Breast epithelium (tissue), 3 donors: ENCODE results near the gene PARVA.

ENCODE experiments used
- CTCF ChIP-seq, 3 donors: fragments of 450-650 bp; IDR thresholded peaks; one replicate each; pipeline ENCODE4 v1.5.1; 2016 to 2017; ENCODE audit warnings: antibody characterized with exemption in 3 of 3, mild to moderate bottlenecking in 3 of 3, moderate library complexity in 3 of 3
- POLR2A ChIP-seq: fragments of 450-650 bp; IDR thresholded peaks from one replicate; pipeline ENCODE4 v1.6.1; 2016; ENCODE audit warnings: antibody characterized with exemption, mild to moderate bottlenecking, moderate library complexity
- POLR2AphosphoS5 ChIP-seq, 3 donors: sonication (generic); formaldehyde crosslinking; IDR thresholded peaks; one replicate each; pipeline ENCODE4 v1.6.1; 2017; ENCODE audit warnings: antibody characterized with exemption in 3 of 3

- TF ChIP-seq CTCF (IDR thresholded peaks at IDR 0.05) (no peak), POLR2AphosphoS5 (IDR thresholded peaks at IDR 0.05) (no peak), POLR2A (no peak)
Measured at GRCh38 chr11:12432507-12432906, 55.1 kb downstream of the PARVA start.
